OCI-LY7 (cell line): Measurements from ENCODE around the gene PINK1. TPM values are rescaled to one million over a fixed set of nuclear protein-coding genes. Genes with fewer than 3 reads are reported as not detected.

Source experiments
- BruUV-seq: library from RNA; stranded (reverse); fragments of 400-500 nt; replicated peaks from 2 replicates; lab custom pipeline; 2021; lab: Mats Ljungman, UMichigan
- CTCF ChIA-PET: fragments of 300-600 bp; sonication (Branson Sonifier 250); formaldehyde crosslinking; loops from one replicate; lab custom pipeline; 2022; ENCODE audit warnings: antibody characterized with exemption; ENCODE audit not compliant: unreplicated experiment; lab: Charles Lee
- POLR2A ChIA-PET: fragments of 300-600 bp; sonication (Branson Sonifier 250); formaldehyde crosslinking; loops from one replicate; lab custom pipeline; 2022; ENCODE audit warnings: antibody characterized with exemption; lab: Charles Lee
- DNase-seq: peaks from one replicate; pipeline ENCODE4 v3.0.0-alpha.2; 2015; ENCODE audit warnings: low spot score
- H2AFZ ChIP-seq: fragments of 200-600 bp; sonication (generic), shearing (Covaris generic); 2 replicates; pipeline ENCODE4 v1.6.1; 2014; ENCODE audit warnings: mild to moderate bottlenecking, antibody characterized with exemption, low read length, moderate library complexity
- H3K27ac ChIP-seq: fragments of 200-600 bp; sonication (generic); 2 replicates; pipeline ENCODE4 v1.5.1; 2014; ENCODE audit warnings: mixed run types, low read depth, mild to moderate bottlenecking, moderate library complexity, low read length, inconsistent platforms; ENCODE audit not compliant: poor library complexity, severe bottlenecking
- H3K36me3 ChIP-seq: fragments of 200-600 bp; sonication (generic); 2 replicates; pipeline ENCODE4 v1.6.1; 2014; ENCODE audit warnings: mild to moderate bottlenecking, antibody characterized with exemption, low read length, moderate library complexity, mixed read lengths; ENCODE audit not compliant: insufficient read depth
- H3K4me1 ChIP-seq: fragments of 200-600 bp; sonication (generic); 2 replicates; pipeline ENCODE4 v1.5.1; 2014; ENCODE audit warnings: mild to moderate bottlenecking, low read length; ENCODE audit not compliant: insufficient read depth, poor library complexity, severe bottlenecking
- H3K4me2 ChIP-seq: fragments of 200-600 bp; sonication (generic); 2 replicates; pipeline ENCODE4 v1.6.1; 2014; ENCODE audit warnings: mild to moderate bottlenecking, low read length
- H3K4me3 ChIP-seq: fragments of 200-600 bp; sonication (generic); 2 replicates; pipeline ENCODE4 v1.5.1; 2014; ENCODE audit warnings: mild to moderate bottlenecking, low read depth, low read length; ENCODE audit not compliant: poor library complexity, severe bottlenecking
- H3K79me2 ChIP-seq: fragments of 200-600 bp; sonication (generic); 2 replicates; pipeline ENCODE4 v1.6.1; 2016; ENCODE audit warnings: low read depth, mild to moderate bottlenecking, low read length, moderate library complexity, mixed read lengths; ENCODE audit not compliant: insufficient read depth
- H3K9me2 ChIP-seq: fragments of 200-600 bp; sonication (generic); 2 replicates; pipeline ENCODE4 v1.6.1; 2016; ENCODE audit warnings: mild to moderate bottlenecking, low read length, mixed read lengths; ENCODE audit not compliant: insufficient read depth
- H3K9me3 ChIP-seq: fragments of 200-600 bp; sonication (generic); 2 replicates; pipeline ENCODE4 v1.6.1; 2014; ENCODE audit warnings: mild to moderate bottlenecking, mixed run types, low read length, mixed read lengths
- H4K20me1 ChIP-seq: fragments of 200-600 bp; sonication (generic); 2 replicates; pipeline ENCODE4 v1.6.1; 2014; ENCODE audit warnings: mild to moderate bottlenecking, antibody characterized with exemption, low read length, moderate library complexity, mixed read lengths; ENCODE audit not compliant: insufficient read depth
- CTCF ChIP-seq: fragments of 200-600 bp; sonication (generic); conservative IDR thresholded peaks from 2 replicates; pipeline ENCODE4 v1.5.1; 2014; ENCODE audit warnings: mild to moderate bottlenecking, antibody characterized with exemption, low read length, moderate library complexity, mixed read lengths
- EZH2phosphoT487 ChIP-seq: fragments of 200-600 bp; sonication (generic); IDR thresholded peaks from 2 replicates; pipeline ENCODE4 v1.6.1; 2018; ENCODE audit warnings: low read depth, borderline replicate concordance, mild to moderate bottlenecking, mixed run types, antibody characterized with exemption, low read length, moderate library complexity, mixed read lengths
- intact Hi-C: fragments of 100-400 bp; cut with micrococcal nuclease; formaldehyde crosslinking; loops from one replicate; pipeline ENCODE4 v1.10.0; 2022; ENCODE audit not compliant: unreplicated experiment
- total RNA-seq, 2 experiments: library from RNA; depleted of rRNA in 1 of 2; stranded (reverse); fragments of >200 nt in 1 of 2; shearing (Covaris generic) in 1 of 2; gene quantifications; 2 replicates each; pipeline ENCODE4 v1.2.3, GENCODE V29; 2014 to 2022

Gene PINK1
- total RNA-seq, 2 experiments from 2014 or later, result 8.9 to 13.4 TPM

GRCh38 chr1:20697563-20697962 lies 64.3 kb downstream of the PINK1 start:
- POLR2A ChIA-PET, result interaction anchor here (1.4 kb wide), 1 partner anchor 20 kb away, joined by 3 read pairs; no protein-coding TSS in a partner anchor
- H3K4me2 ChIP-seq, result no peak overlapping the region
- no peaks in the 10 kb centered on the region for H3K36me3 ChIP-seq
- H3K27ac ChIP-seq, result no peak overlapping the region
- no peak overlapping the region for H3K4me3 ChIP-seq
- no peaks in the 10 kb centered on the region for H3K9me2 ChIP-seq
- H3K4me1 ChIP-seq, result no peaks in the 10 kb centered on the region
- no peak for DNase-seq
- H4K20me1 ChIP-seq, result no peaks in the 10 kb centered on the region
- intact Hi-C loops, result loop anchor here (2.0 to 10.0 kb wide), 2 partner anchors 35 to 267 kb away; partner anchors contain the start of gene SH2D5
- H3K9me3 ChIP-seq, result no peaks in the 10 kb centered on the region
- TF ChIP-seq CTCF (no peak), EZH2phosphoT487 (no peak)
- no TSS peak for BruUV-seq
- H2AFZ ChIP-seq, result no peak overlapping the region
- no peaks in the 10 kb centered on the region for H3K79me2 ChIP-seq
- CTCF ChIA-PET, result interaction anchor here (0.9 to 1.3 kb wide), 2 partner anchors 15 to 21 kb away, joined by 3 to 4 read pairs; partner anchors contain the start of gene KIF17

- H2AFZ ChIP-seq, result no peak overlapping the region
- intact Hi-C loops, result loop anchor here (10.0 kb wide), 1 partner anchor 266 kb away; no protein-coding TSS in a partner anchor
- no TSS peak for BruUV-seq
- H3K9me3 ChIP-seq, result no peaks in the 10 kb centered on the region
- H3K4me2 ChIP-seq, result no peak overlapping the region
- H3K27ac ChIP-seq, result no peak overlapping the region
- H3K36me3 ChIP-seq, result no peaks in the 10 kb centered on the region
- POLR2A ChIA-PET, result no interaction called here
- DNase-seq, result no peak
- H3K4me1 ChIP-seq, result no peaks in the 10 kb centered on the region
- CTCF ChIA-PET, result no interaction called here
- no peak overlapping the region for H3K4me3 ChIP-seq
- H3K79me2 ChIP-seq, result no peaks in the 10 kb centered on the region
- no peak for TF ChIP-seq CTCF
- no peak for TF ChIP-seq EZH2phosphoT487
- no peaks in the 10 kb centered on the region for H4K20me1 ChIP-seq
- H3K9me2 ChIP-seq, result no peaks in the 10 kb centered on the region
Observed at GRCh38 chr1:20698195-20698910, 65.1 kb downstream of the PINK1 start.

GRCh38 chr1:20699558-20699957 lies 66.3 kb downstream of the PINK1 start:
- H3K4me1 ChIP-seq, result no peaks in the 10 kb centered on the region
- BruUV-seq, result no TSS peak
- no peak for TF ChIP-seq CTCF
- no peak for TF ChIP-seq EZH2phosphoT487
- no peaks in the 10 kb centered on the region for H4K20me1 ChIP-seq
- H3K4me3 ChIP-seq, result no peak overlapping the region
- no peaks in the 10 kb centered on the region for H3K79me2 ChIP-seq
- no peaks in the 10 kb centered on the region for H3K9me2 ChIP-seq
- no peak for DNase-seq
- ChIA-PET POLR2A (no interaction called here), CTCF (interaction anchor here (0.6 kb wide), 1 partner anchor 29 kb away, joined by 3 read pairs; no protein-coding TSS in a partner anchor)
- no peak overlapping the region for H3K4me2 ChIP-seq
- intact Hi-C loops, result loop anchor here (10.0 kb wide), 1 partner anchor 265 kb away; no protein-coding TSS in a partner anchor
- H2AFZ ChIP-seq, result no peak overlapping the region
- no peaks in the 10 kb centered on the region for H3K9me3 ChIP-seq
- H3K27ac ChIP-seq, result no peak overlapping the region
- H3K36me3 ChIP-seq, result no peaks in the 10 kb centered on the region
